ENCODE data around the gene NLRP9. TPM values are rescaled to one million over a fixed set of nuclear protein-coding genes. Genes with fewer than 3 reads are reported as not detected.

Gene NLRP9
- total RNA-seq, 4 donors from 2014 or later = not detected

DNA sequence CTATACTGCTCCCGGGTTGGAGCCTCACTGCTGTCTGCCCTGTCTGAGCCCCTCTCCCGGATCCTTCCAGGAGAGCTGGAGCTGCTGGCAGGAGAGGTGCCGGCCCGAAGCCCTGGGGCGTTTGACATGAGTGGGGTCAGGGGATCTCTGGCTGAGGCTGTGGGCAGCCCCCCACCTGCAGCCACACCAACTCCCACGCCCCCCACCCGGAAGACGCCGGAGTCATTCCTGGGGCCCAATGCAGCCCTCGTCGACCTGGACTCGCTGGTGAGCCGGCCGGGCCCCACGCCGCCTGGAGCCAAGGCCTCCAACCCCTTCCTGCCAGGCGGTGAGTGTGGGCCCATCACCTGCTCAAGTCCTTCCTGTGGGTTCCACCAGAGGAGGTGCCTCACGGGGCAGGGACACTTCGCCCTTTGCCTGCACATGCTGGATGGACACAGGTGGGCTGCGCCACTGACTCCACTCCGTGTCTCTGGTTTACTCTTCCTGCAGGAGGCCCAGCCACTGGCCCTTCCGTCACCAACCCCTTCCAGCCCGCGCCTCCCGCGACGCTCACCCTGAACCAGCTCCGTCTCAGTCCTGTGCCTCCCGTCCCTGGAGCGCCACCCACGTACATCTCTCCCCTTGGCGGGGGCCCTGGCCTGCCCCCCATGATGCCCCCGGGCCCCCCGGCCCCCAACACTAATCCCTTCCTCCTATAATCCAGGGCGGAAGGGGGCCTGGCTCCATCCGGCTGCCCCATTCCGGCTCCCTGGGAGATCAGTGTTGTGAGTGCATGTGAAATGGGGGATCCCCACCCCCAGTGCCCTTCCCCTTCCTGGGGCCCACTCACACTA, 43.3 kb downstream of the NLRP9 start:
- DNase-seq = no peak
- no peak overlapping the region for H3K27ac ChIP-seq
- 89 to 90% methylated on average over 4 to 15 of the region's 37 CpGs for WGBS, 2 donors
- H3K36me3 ChIP-seq = peaks cover 44 to 99% (median 66%) of the 10 kb centered on the region in 3 donors
- H3K9me3 ChIP-seq = no peaks in the 10 kb centered on the region
- no peaks in the 10 kb centered on the region for H3K27me3 ChIP-seq
- TF ChIP-seq, protein P1, sequence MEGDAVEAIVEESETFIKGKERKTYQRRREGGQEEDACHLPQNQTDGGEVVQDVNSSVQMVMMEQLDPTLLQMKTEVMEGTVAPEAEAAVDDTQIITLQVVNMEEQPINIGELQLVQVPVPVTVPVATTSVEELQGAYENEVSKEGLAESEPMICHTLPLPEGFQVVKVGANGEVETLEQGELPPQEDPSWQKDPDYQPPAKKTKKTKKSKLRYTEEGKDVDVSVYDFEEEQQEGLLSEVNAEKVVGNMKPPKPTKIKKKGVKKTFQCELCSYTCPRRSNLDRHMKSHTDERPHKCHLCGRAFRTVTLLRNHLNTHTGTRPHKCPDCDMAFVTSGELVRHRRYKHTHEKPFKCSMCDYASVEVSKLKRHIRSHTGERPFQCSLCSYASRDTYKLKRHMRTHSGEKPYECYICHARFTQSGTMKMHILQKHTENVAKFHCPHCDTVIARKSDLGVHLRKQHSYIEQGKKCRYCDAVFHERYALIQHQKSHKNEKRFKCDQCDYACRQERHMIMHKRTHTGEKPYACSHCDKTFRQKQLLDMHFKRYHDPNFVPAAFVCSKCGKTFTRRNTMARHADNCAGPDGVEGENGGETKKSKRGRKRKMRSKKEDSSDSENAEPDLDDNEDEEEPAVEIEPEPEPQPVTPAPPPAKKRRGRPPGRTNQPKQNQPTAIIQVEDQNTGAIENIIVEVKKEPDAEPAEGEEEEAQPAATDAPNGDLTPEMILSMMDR (IDR thresholded peaks at IDR 0.05) = no peak
- TF ChIP-seq POLR2A (IDR thresholded peaks at IDR 0.05) = no peak
- no peaks in the 10 kb centered on the region for H3K4me1 ChIP-seq
- H3K4me3 ChIP-seq = no peak overlapping the region
- intact Hi-C loops (cut with DNase I) = no loop called here

DNA sequence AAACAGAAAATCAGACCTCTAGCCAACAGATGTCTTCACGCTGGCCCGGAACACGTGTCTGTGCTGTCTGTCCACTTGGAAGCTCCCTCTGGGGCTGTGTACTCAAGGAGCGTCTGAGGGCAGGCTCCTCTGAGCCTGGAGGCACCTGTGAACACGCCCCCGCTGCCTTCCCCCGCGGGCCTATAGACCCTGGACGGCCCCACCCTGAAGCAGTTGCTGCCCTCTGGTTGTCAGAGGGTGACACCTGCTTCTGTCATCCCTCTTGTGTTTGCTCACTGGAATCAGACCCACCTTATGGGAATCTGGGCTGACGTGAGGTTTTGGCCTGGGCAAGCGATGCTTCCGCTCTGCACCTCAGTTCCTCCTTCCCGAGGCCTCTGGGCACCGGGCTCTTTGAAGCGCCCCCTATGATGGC, 44.0 kb downstream of the NLRP9 start:
- DNase-seq = no peak
- H3K4me1 ChIP-seq = no peaks in the 10 kb centered on the region
- WGBS, 2 donors = 74 to 85% methylated on average over 6 to 9 of the region's 15 CpGs
- no peaks in the 10 kb centered on the region for H3K27me3 ChIP-seq
- no peaks in the 10 kb centered on the region for H3K9me3 ChIP-seq
- H3K27ac ChIP-seq = no peak overlapping the region
- intact Hi-C loops (cut with DNase I) = no loop called here
- no peak overlapping the region for H3K4me3 ChIP-seq
- TF ChIP-seq, protein P1 (IDR thresholded peaks at IDR 0.05) = no peak
- no peak for TF ChIP-seq POLR2A (IDR thresholded peaks at IDR 0.05)
- H3K36me3 ChIP-seq = peaks cover 50 to 100% (median 72%) of the 10 kb centered on the region in 3 donors

DNA sequence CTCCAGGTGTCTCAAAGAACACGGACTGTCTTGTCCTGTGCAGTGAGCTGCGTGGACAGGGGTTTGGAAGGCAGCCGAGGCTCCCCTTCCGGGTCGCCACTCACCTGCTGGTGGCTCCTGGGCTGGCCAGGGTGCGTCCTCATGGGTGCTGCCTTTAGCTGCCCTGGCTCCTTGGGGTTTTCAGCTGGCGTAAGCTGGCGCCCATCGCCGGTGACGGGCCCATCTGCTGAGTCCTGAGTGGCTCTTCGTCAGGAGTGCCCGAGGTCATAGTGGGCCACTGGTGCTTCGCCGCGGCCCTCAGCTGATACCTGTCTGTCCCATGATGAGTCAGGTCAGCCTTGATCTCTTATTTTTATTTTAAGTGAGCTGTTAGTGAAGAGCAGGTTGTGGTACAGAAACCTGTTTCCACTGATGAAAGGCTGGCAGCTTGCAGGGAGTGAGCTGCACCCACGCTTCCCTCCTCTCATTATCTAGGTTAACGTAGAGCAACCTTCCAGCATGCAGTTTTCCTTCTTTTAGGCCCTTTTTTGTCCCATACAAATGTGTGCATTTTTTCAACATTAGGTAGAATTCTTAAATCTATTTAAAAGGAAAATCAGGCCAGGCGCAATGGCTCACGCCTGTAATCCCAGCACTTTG, 44.7 kb downstream of the NLRP9 start:
- intact Hi-C loops (cut with DNase I) = no loop called here

DNA sequence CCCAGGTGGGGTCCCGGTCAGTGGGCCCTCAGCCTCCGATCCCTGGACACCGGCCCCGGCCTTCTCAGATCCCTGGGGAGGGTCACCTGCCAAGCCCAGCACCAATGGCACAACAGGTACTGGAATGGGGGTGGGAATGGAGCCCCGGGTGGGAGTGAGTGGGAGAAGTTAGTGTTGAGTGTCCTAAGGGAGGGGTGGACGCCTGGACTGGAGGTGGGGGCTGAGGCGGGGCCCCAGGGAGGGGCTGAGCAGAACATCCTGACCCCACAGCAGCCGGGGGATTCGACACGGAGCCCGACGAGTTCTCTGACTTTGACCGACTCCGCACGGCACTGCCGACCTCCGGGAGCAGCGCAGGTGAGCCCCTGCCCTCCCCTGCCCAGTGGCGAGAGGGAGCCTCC, 45.5 kb downstream of the NLRP9 start:
- H3K36me3 ChIP-seq = peaks cover 60 to 100% (median 81%) of the 10 kb centered on the region in 3 donors
- TF ChIP-seq, protein P1 (IDR thresholded peaks at IDR 0.05) = no peak
- TF ChIP-seq POLR2A (IDR thresholded peaks at IDR 0.05) = no peak
- H3K27me3 ChIP-seq = no peaks in the 10 kb centered on the region
- intact Hi-C loops (cut with DNase I) = no loop called here
- WGBS, 2 donors = 60 to 92% methylated on average over 2 to 15 of the region's 19 CpGs
- H3K27ac ChIP-seq = no peak overlapping the region
- H3K4me3 ChIP-seq = no peak overlapping the region
- H3K4me1 ChIP-seq = peaks cover 0 to 12% (median 0%) of the 10 kb centered on the region in 3 donors
- no peak for DNase-seq
- no peaks in the 10 kb centered on the region for H3K9me3 ChIP-seq

More for the DNA sequence above, 44.7 kb downstream of the NLRP9 start:
- TF ChIP-seq, protein P1 (IDR thresholded peaks at IDR 0.05) = no peak
- no peak for TF ChIP-seq POLR2A (IDR thresholded peaks at IDR 0.05)
- no peak for DNase-seq
- no peaks in the 10 kb centered on the region for H3K27me3 ChIP-seq
- no peak overlapping the region for H3K4me3 ChIP-seq
- WGBS, 2 donors = 95% methylated on average over 10 to 13 of the region's 20 CpGs
- H3K36me3 ChIP-seq = peaks cover 57 to 100% (median 80%) of the 10 kb centered on the region in 3 donors
- H3K9me3 ChIP-seq = no peaks in the 10 kb centered on the region
- H3K4me1 ChIP-seq = peaks cover 0 to 5% (median 0%) of the 10 kb centered on the region in 3 donors
- no peak overlapping the region for H3K27ac ChIP-seq

Measured in esophagus squamous epithelium (tissue), 5 donors.